Erythroblast (primary cell): ENCODE measurements around the gene KIAA1958.

Experiments used
- GATA1 ChIP-seq: IDR thresholded peaks from 2 replicates; pipeline ENCODE4 v1.6.1; 2011; ENCODE audit warnings: low read depth, mild to moderate bottlenecking, control low read depth, low read length, moderate library complexity
- POLR2A ChIP-seq: IDR thresholded peaks from 2 replicates; pipeline ENCODE4 v1.6.1; 2011; ENCODE audit warnings: mild to moderate bottlenecking, low read length

DNA sequence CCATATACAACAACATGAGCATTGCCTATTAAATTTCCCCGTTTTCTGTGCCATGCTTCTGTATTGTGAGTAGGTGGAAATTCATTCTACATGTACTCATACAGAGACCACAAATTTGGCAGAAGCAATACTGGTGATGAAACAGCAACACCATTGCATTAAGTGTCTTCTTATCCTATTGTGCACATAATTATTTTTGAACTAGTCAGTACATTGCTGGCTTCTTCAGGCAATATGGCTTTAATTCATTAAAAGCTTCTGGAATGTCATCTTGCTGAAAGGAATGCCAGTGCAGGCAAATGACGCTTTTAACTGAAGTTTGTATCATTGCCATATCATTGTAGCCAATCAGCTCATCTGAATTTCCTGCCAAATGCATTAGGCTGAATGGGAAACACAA lies 82.6 kb downstream of the KIAA1958 start:
- TF ChIP-seq POLR2A: no peak
- TF ChIP-seq GATA1: no peak
